Ovary (tissue), 3 donors: ENCODE measurements around the gene HACD2.

Source experiments
- CTCF ChIP-seq, 3 donors: fragments of 450-650 bp in 2 of 3; fragments of 200-600 bp in 1 of 3; IDR thresholded peaks; one replicate each; pipeline versions ENCODE4 v1.5.1 to v1.8.0; 2016 to 2022; ENCODE audit warnings: antibody characterized with exemption in 3 of 3, mild to moderate bottlenecking in 1 of 3
- POLR2A ChIP-seq: fragments of 450-650 bp; IDR thresholded peaks from one replicate; pipeline ENCODE4 v1.6.1; 2017; ENCODE audit warnings: antibody characterized with exemption, mild to moderate bottlenecking, moderate library complexity
- donor health status: DM: no; HTN: no; CAD: no.

GRCh38 chr3:123503203-123503602 is 81.7 kb downstream of the HACD2 start:
- TF ChIP-seq CTCF (IDR thresholded peaks at IDR 0.05) (no peak), POLR2A (no peak)
